PC-9 (cell line): ENCODE data around the gene CHMP4B. TPM values are rescaled to one million over a fixed set of nuclear protein-coding genes. Genes with fewer than 3 reads are reported as not detected.
"Not testable (repeated sequence)": the region's sequence is repeated elsewhere in the genome, so short reads cannot be mapped to it uniquely, and the experiment has no call there.

Experiments
- BruUV-seq: library from RNA; stranded (reverse); fragments of 400-500 nt; replicated peaks from 2 replicates; lab custom pipeline; 2021; lab: Mats Ljungman, UMichigan
- CTCF ChIA-PET: fragments of 300-600 bp; sonication (Branson Sonifier 250); formaldehyde crosslinking; loops from one replicate; lab custom pipeline; 2022; ENCODE audit warnings: antibody characterized with exemption; lab: Charles Lee
- POLR2A ChIA-PET: fragments of 300-600 bp; sonication (Branson Sonifier 250); formaldehyde crosslinking; loops from one replicate; lab custom pipeline; 2022; ENCODE audit warnings: antibody characterized with exemption; ENCODE audit not compliant: unreplicated experiment; lab: Charles Lee
- DNase-seq, 2 experiments: peaks; one replicate each; pipeline versions ENCODE4 v3.0.0 to v3.0.0-alpha.2; 2015 to 2022; ENCODE audit warnings: mixed read lengths in 1 of 2
- H2AFZ ChIP-seq: fragments of 200-600 bp; sonication (generic); 2 replicates; pipeline ENCODE4 v1.8.1; 2017; ENCODE audit warnings: antibody characterized with exemption
- H3F3A ChIP-seq: fragments of 200-600 bp; sonication (generic); 2 replicates; pipeline ENCODE4 v1.8.1; 2017; ENCODE audit warnings: antibody characterized with exemption, mild to moderate bottlenecking, low read depth; ENCODE audit not compliant: insufficient read depth
- H3K27ac ChIP-seq: fragments of 200-600 bp; sonication (generic); 2 replicates; pipeline ENCODE4 v1.6.1; 2016; ENCODE audit warnings: mixed run types
- H3K27me3 ChIP-seq: fragments of 200-600 bp; sonication (generic); 2 replicates; pipeline ENCODE4 v1.6.1; 2016; ENCODE audit warnings: low read depth, mixed run types; ENCODE audit not compliant: insufficient read depth
- H3K36me3 ChIP-seq: fragments of 200-600 bp; sonication (generic); 2 replicates; pipeline ENCODE4 v1.6.1; 2016; ENCODE audit warnings: low read depth, mixed run types
- H3K4me1 ChIP-seq: fragments of 200-600 bp; sonication (generic); replicated peaks from 2 replicates; pipeline ENCODE4 v1.6.1; 2016; ENCODE audit warnings: mixed run types; ENCODE audit not compliant: insufficient read depth
- H3K4me2 ChIP-seq: fragments of 200-600 bp; sonication (generic); 2 replicates; pipeline ENCODE4 v1.6.1; 2017; ENCODE audit warnings: mixed run types
- H3K4me3 ChIP-seq: fragments of 200-600 bp; sonication (generic); 2 replicates; pipeline ENCODE4 v1.6.1; 2016; ENCODE audit warnings: mixed run types
- H3K79me2 ChIP-seq: fragments of 200-600 bp; sonication (generic); 2 replicates; pipeline ENCODE4 v1.6.1; 2017; ENCODE audit warnings: low read depth, mixed run types
- H3K9me2 ChIP-seq: fragments of 200-600 bp; sonication (generic); 2 replicates; pipeline ENCODE4 v1.8.1; 2017; ENCODE audit warnings: mild to moderate bottlenecking; ENCODE audit not compliant: insufficient read depth
- H3K9me3 ChIP-seq: fragments of 200-600 bp; sonication (generic); 2 replicates; pipeline ENCODE4 v1.8.1; 2016; ENCODE audit warnings: low read depth; ENCODE audit not compliant: insufficient read depth
- H4K20me1 ChIP-seq: fragments of 200-600 bp; sonication (generic); 2 replicates; pipeline ENCODE4 v1.8.1; 2017; ENCODE audit not compliant: insufficient read depth
- EZH2 ChIP-seq: fragments of 200-600 bp; sonication (generic); IDR thresholded peaks from 2 replicates; pipeline ENCODE4 v1.8.0; 2017; ENCODE audit warnings: antibody characterized with exemption, low read depth
- intact Hi-C: fragments of 100-400 bp; cut with micrococcal nuclease; formaldehyde crosslinking; loops from one replicate; pipeline ENCODE4 v1.10.0; 2022; ENCODE audit not compliant: unreplicated experiment
- total RNA-seq: library from RNA; stranded (reverse); gene quantifications from 2 replicates; pipeline ENCODE4 v1.2.3, GENCODE V29; 2021
- TF ChIP-seq, protein P1 (sequence below): fragments of 200-600 bp; sonication (generic); conservative IDR thresholded peaks from 2 replicates; pipeline ENCODE4 v1.6.1; 2017; ENCODE audit warnings: mixed run types, antibody characterized with exemption, mild to moderate bottlenecking, moderate library complexity

Gene CHMP4B
- total RNA-seq, 1 experiment from 2014 or later: 180 TPM

DNA sequence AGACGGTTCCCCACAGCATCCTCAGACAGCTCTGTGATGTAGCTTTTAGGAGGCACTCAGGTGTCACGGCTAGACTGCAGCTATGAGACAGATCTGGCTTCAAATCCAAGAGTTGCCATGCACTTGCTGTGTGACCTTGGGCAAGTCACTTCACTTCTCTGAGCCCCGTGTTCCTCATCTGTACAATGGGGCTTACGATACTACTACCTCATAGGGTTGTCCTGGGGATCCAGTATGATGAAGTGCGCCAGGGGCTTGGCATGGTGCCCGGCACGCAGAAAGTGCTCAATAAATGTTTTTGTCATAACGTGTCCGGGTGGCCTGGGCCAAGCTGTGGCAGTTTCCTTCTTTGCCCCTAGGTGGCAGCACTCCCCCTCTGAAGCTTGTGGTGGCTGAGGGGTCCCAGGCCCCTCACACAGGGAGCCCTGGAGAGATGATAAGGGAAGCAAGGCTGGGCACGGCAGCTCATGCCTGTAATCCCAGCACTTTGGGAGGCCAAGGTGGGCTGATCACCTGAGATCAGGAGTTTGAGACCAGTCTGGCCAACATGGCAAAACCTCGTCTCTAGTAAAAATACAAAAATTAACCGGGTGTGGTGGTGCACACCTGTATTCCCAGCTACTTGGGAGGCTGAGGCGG is 19.1 kb upstream of the CHMP4B start:
- Histone ChIP-seq H3K9me3 (no peaks in the 10 kb centered on the region), H3K9me2 (no peaks in the 10 kb centered on the region), H3K27ac (no peak overlapping the region; the same call in 1 of the 2 replicates), H3F3A (peaks cover 51% of the 10 kb centered on the region), H3K79me2 (peaks cover 3% of the 10 kb centered on the region; the same call in 1 of the 2 replicates), H2AFZ (no peak overlapping the region), H3K4me2 (no peak overlapping the region), H3K27me3 (no peaks in the 10 kb centered on the region), H3K4me3 (no peak overlapping the region), H3K4me1 (peaks cover 76% of the 10 kb centered on the region), H4K20me1 (no peaks in the 10 kb centered on the region), H3K36me3 (no peaks in the 10 kb centered on the region)
- ChIA-PET CTCF (interaction anchor here (0.6 to 1.3 kb wide), 6 partner anchors 21 to 389 kb away, joined by 3 to 6 read pairs (median 4); partner anchors contain the start of gene EIF2S2), POLR2A (interaction anchor here (0.6 to 0.8 kb wide), 2 partner anchors 20 to 70 kb away, joined by 3 to 4 read pairs; no protein-coding TSS in a partner anchor)
- no TSS peak for BruUV-seq
- intact Hi-C loops: loop anchor here (5.0 kb wide), 2 partner anchors 65 to 275 kb away; no protein-coding TSS in a partner anchor
- TF ChIP-seq EZH2: no peak
- TF ChIP-seq, protein P1, sequence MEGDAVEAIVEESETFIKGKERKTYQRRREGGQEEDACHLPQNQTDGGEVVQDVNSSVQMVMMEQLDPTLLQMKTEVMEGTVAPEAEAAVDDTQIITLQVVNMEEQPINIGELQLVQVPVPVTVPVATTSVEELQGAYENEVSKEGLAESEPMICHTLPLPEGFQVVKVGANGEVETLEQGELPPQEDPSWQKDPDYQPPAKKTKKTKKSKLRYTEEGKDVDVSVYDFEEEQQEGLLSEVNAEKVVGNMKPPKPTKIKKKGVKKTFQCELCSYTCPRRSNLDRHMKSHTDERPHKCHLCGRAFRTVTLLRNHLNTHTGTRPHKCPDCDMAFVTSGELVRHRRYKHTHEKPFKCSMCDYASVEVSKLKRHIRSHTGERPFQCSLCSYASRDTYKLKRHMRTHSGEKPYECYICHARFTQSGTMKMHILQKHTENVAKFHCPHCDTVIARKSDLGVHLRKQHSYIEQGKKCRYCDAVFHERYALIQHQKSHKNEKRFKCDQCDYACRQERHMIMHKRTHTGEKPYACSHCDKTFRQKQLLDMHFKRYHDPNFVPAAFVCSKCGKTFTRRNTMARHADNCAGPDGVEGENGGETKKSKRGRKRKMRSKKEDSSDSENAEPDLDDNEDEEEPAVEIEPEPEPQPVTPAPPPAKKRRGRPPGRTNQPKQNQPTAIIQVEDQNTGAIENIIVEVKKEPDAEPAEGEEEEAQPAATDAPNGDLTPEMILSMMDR: peak; percentile 99
- peak in 1 of 2 experiments; percentile 57 for DNase-seq

DNA sequence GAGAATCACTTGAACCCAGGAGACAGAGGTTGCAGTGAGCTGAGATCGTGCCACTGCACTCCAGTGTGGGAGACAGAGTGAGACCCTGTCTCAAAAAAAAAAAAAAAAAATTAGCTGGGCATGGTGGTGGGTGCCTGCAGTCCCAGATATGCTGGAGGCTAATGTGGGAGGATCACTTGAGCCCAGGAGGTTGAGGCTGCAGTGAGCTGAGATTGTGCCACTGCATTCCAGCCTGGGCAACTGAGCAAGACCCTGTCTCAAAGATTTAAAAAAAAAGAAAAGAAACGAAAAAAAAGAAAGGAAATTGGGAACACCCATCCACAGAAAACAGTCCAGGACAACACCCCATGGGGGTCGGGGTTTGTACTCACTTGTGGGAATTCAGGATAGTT is 18.6 kb upstream of the CHMP4B start:
- not testable (repeated sequence) for H3K36me3 ChIP-seq, H3K4me2 ChIP-seq, H3K79me2 ChIP-seq, H3K9me3 ChIP-seq, BruUV-seq, H3K27me3 ChIP-seq, DNase-seq, H3K9me2 ChIP-seq, H4K20me1 ChIP-seq, H2AFZ ChIP-seq, H3K4me3 ChIP-seq
- ChIA-PET POLR2A (interaction anchor here (0.8 kb wide), 1 partner anchor 69 kb away, joined by 4 read pairs; no protein-coding TSS in a partner anchor), CTCF (interaction anchor here (0.6 to 1.3 kb wide), 6 partner anchors 21 to 389 kb away, joined by 3 to 6 read pairs (median 4); partner anchors contain the start of gene EIF2S2)
- H3F3A ChIP-seq: peaks cover 56% of the 10 kb centered on the region
- 0 out of 2 replicates have a peak overlapping the region, but pooled peaks have one; percentile 3 for H3K27ac ChIP-seq
- H3K4me1 ChIP-seq: peaks cover 76% of the 10 kb centered on the region
- intact Hi-C loops: loop anchor here (5.0 kb wide), 2 partner anchors 65 to 275 kb away; no protein-coding TSS in a partner anchor

DNA sequence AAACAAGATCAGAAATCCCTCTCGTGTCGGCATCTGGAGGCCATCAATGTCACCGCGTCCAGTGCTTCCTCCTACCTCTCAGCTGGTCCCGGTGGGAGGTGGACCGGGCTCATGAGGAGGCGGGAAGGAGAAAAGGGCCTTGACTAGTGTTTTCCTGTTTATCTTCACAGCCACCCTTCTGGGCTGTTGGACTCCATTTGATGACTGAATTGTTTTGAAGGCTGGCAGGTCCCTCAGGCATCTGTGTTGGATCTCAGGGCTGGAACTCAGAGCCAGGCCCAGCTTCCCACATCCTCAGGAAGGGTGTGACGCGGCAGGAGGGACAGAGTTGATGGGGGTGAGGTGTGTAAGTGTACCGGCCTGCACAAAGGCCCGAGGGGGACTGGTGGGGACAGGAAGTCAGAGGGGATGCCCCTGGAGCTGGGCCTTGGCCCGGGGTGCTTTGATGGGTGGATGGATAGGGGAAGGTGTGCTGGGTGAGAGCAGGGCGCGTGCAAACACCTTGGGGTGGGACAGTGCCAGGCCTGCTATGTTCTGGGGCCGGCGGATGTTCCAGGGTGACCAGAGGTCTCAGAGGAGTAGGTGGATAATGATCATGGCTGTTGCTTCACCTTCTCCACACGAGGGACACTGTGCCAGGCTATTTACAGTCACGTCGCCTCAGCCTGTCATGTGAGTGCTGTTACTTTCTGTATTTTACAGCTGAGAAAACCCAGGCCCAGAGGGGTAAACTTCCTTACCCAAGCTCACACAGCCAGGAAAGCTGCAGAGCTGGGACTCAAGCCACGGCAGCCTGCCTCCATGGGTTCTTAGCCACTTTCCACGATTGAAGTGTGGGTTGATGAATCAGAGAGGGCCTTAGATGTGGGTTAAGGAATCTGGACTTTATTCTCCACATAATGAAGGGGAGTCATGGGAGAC is 17.9 kb upstream of the CHMP4B start:
- CTCF ChIA-PET: interaction anchor here (0.5 to 0.7 kb wide), 3 partner anchors 117 to 388 kb away, joined by 3 to 12 read pairs (median 5); no protein-coding TSS in a partner anchor
- BruUV-seq: no TSS peak
- Histone ChIP-seq H3K36me3 (no peaks in the 10 kb centered on the region), H2AFZ (no peak overlapping the region), H3K4me2 (no peak overlapping the region), H3K9me2 (no peaks in the 10 kb centered on the region), H3K27ac (0 out of 2 replicates have a peak overlapping the region, but pooled peaks have one; percentile 3), H3K4me3 (no peak overlapping the region), H3K4me1 (peaks cover 76% of the 10 kb centered on the region), H3K79me2 (peaks cover 3% of the 10 kb centered on the region; the same call in 1 of the 2 replicates), H4K20me1 (no peaks in the 10 kb centered on the region), H3K27me3 (no peaks in the 10 kb centered on the region), H3K9me3 (no peaks in the 10 kb centered on the region), H3F3A (peaks cover 56% of the 10 kb centered on the region)
- intact Hi-C loops: loop anchor here (5.0 kb wide), 2 partner anchors 64 to 274 kb away; no protein-coding TSS in a partner anchor
- POLR2A ChIA-PET: interaction anchor here (0.6 to 0.7 kb wide), 2 partner anchors 18 to 287 kb away, joined by 6 to 8 read pairs; partner anchors contain the start of gene CHMP4B
- TF ChIP-seq, protein P1: no peak
- TF ChIP-seq EZH2: no peak
- no peak for DNase-seq
